Thyroid gland (tissue), 4 donors: Measurements from ENCODE around the gene ALAS2. TPM values are rescaled to one million over a fixed set of nuclear protein-coding genes. Genes with fewer than 3 reads are reported as not detected.

Experiments
- DNase-seq, 2 donors: peaks; one replicate each; pipeline ENCODE4 v3.0.0-alpha.2; 2019
- H3K27ac ChIP-seq, 3 donors: fragments of 200-600 bp; sonication (generic); 1 replicate in 2 of 3; 2 replicates in 1 of 3; pipeline ENCODE4 v1.5.1; 2016 to 2019; ENCODE audit warnings: mild to moderate bottlenecking in 1 of 3, moderate library complexity in 1 of 3
- H3K27me3 ChIP-seq: fragments of 200-600 bp; sonication (generic); one replicate; pipeline ENCODE4 v1.5.1; 2019
- H3K36me3 ChIP-seq, 2 donors: fragments of 200-600 bp; sonication (generic); one replicate each; pipeline ENCODE4 v1.5.1; 2016 to 2019
- H3K4me1 ChIP-seq, 2 donors: fragments of 200-600 bp; sonication (generic); one replicate each; pipeline ENCODE4 v1.5.1; 2017 to 2019
- H3K4me3 ChIP-seq, 3 donors: fragments of 200-600 bp; sonication (generic); replicated peaks in 1 of 3; 1 replicate in 2 of 3; 2 replicates in 1 of 3; pipeline ENCODE4 v1.5.1; 2016; ENCODE audit warnings: mild to moderate bottlenecking in 1 of 3
- H3K9me3 ChIP-seq: fragments of 200-600 bp; sonication (generic); one replicate; pipeline ENCODE4 v1.5.1; 2017
- POLR2A ChIP-seq, 2 donors: fragments of 450-650 bp; IDR thresholded peaks; one replicate each; pipeline ENCODE4 v1.6.1; 2017; ENCODE audit warnings: antibody characterized with exemption in 2 of 2, mild to moderate bottlenecking in 2 of 2, moderate library complexity in 1 of 2
- WGBS, 2 donors: methylation state at CpG; one replicate each; pipeline ENCODE4 v1.1.5; 2017; 5-methylcytosine and 5-hydroxymethylcytosine counted together
- intact Hi-C: fragments of 100-400 bp; cut with DNase I; formaldehyde crosslinking; loops from one replicate; pipeline ENCODE4 v1.15.1; 2023
- total RNA-seq, 4 donors: library from RNA; depleted of rRNA; stranded (reverse); fragments of >200 nt; gene quantifications; one replicate each; pipeline ENCODE4 v1.2.3, GENCODE V29; 2016
- TF ChIP-seq, protein P1 (sequence below), 6 experiments: fragments of 200-600 bp in 3 of 6; fragments of 450-650 bp in 3 of 6; sonication (generic) in 3 of 6; IDR thresholded peaks; one replicate each; pipeline ENCODE4 v1.5.1; 2016 to 2019; ENCODE audit warnings: antibody characterized with exemption in 6 of 6, mild to moderate bottlenecking in 2 of 6, inconsistent platforms in 1 of 6, moderate library complexity in 1 of 6

Gene ALAS2
- total RNA-seq, 4 donors from 2014 or later, result not detected

DNA sequence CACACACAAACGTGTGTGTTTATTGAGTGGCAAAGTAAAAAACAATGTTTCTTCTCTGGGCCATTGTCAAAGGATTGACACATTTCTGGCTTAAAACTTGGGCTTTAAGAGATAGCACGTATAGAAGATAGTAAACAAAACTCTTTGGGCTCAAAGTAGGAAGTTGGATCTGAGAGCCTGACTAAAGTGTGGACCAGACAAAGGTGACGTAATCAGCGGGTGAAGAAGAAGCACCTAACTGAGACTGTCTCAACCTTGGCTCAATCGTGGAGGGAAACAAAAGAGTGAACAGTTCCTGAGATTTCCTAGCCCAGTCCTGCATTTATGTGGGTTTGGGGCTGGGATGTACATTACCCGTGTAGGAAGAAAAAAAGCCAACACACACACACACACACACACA, 50.4 kb downstream of the ALAS2 start:
- intact Hi-C loops, result no loop called here
- no peak for DNase-seq
- no peak overlapping the region for H3K27ac ChIP-seq
- no peaks in the 10 kb centered on the region for H3K9me3 ChIP-seq
- H3K36me3 ChIP-seq, result no peaks in the 10 kb centered on the region
- H3K27me3 ChIP-seq, result no peaks in the 10 kb centered on the region
- TF ChIP-seq, protein P1, sequence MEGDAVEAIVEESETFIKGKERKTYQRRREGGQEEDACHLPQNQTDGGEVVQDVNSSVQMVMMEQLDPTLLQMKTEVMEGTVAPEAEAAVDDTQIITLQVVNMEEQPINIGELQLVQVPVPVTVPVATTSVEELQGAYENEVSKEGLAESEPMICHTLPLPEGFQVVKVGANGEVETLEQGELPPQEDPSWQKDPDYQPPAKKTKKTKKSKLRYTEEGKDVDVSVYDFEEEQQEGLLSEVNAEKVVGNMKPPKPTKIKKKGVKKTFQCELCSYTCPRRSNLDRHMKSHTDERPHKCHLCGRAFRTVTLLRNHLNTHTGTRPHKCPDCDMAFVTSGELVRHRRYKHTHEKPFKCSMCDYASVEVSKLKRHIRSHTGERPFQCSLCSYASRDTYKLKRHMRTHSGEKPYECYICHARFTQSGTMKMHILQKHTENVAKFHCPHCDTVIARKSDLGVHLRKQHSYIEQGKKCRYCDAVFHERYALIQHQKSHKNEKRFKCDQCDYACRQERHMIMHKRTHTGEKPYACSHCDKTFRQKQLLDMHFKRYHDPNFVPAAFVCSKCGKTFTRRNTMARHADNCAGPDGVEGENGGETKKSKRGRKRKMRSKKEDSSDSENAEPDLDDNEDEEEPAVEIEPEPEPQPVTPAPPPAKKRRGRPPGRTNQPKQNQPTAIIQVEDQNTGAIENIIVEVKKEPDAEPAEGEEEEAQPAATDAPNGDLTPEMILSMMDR (IDR thresholded peaks at IDR 0.05), result no peak
- TF ChIP-seq POLR2A (IDR thresholded peaks at IDR 0.05), result no peak
- H3K4me1 ChIP-seq, result no peaks in the 10 kb centered on the region
- WGBS, 2 donors, result 76 to 80% methylated on average over 6 of the region's 6 CpGs
- H3K4me3 ChIP-seq, result no peak overlapping the region

DNA sequence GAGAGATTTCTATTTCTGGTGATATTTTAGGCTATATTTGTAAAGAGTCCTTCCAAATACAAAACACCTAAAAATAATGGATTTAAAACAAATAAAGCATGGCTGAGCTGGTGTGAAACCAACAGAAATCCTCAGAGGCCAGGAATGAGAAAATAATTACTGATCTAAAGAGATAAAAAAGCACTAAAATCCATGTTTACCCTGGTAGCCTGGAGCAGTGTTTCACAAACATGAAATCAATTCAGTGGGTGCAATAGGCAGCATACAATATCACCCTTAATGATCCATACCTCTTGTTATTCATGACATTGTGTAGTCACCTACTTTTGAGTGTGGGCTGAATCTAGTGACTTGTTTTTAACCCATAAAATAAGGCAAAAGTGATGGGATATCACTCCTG, 51.3 kb downstream of the ALAS2 start:
- DNase-seq, result no peak
- Histone ChIP-seq H3K27ac (no peak overlapping the region), H3K4me1 (no peaks in the 10 kb centered on the region), H3K36me3 (no peaks in the 10 kb centered on the region), H3K27me3 (no peaks in the 10 kb centered on the region), H3K4me3 (no peak overlapping the region), H3K9me3 (no peaks in the 10 kb centered on the region)
- TF ChIP-seq, protein P1 (IDR thresholded peaks at IDR 0.05), result no peak
- no peak for TF ChIP-seq POLR2A (IDR thresholded peaks at IDR 0.05)
- intact Hi-C loops, result no loop called here

DNA sequence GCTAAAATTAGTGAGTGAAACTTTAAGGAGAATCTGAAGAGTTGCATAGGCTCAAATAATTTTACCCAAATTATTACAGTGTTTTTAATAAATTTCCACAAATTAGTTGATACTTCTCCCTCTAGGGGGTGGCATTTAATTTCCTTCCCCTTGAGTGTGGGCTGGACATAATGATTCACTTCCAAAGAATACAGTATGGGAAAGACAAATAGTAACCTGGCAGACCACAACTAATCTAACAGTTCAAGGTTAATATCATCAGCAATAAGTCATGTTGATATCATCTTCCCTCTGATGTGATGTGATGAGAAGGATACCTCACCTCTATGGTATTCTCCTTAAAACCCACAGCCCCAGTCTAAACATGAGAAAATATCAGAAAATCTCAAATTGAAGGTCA, 52.3 kb downstream of the ALAS2 start:
- no peaks in the 10 kb centered on the region for H3K27me3 ChIP-seq
- TF ChIP-seq, protein P1 (IDR thresholded peaks at IDR 0.05), result no peak
- TF ChIP-seq POLR2A (IDR thresholded peaks at IDR 0.05), result no peak
- DNase-seq, result no peak
- no peaks in the 10 kb centered on the region for H3K9me3 ChIP-seq
- no peaks in the 10 kb centered on the region for H3K4me1 ChIP-seq
- no peak overlapping the region for H3K4me3 ChIP-seq
- H3K36me3 ChIP-seq, result no peaks in the 10 kb centered on the region
- no peak overlapping the region for H3K27ac ChIP-seq
- intact Hi-C loops, result no loop called here

DNA sequence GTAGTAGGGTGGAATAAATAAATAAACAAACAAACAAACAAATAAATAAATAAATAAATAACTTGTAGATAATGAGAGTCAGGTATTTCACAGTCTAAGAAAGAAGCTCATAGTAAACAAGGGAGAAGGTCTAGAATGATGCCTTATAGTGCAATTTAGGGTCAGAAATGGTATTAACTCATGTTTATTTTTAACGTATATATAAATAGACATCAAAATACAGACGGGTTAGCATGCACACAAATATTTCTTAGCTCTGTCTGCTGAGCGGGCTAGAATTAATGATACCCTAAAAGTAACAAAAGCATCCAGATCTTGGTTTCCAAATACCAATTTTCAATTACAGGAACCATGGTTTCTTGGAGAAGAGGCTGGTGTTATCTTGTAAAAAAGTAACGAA, 53.4 kb downstream of the ALAS2 start:
- H3K36me3 ChIP-seq, result no peaks in the 10 kb centered on the region
- H3K4me1 ChIP-seq, result no peaks in the 10 kb centered on the region
- no peak for DNase-seq
- WGBS, 2 donors, result 86 to 90% methylated on average over 4 of the region's 4 CpGs
- intact Hi-C loops, result no loop called here
- H3K27ac ChIP-seq, result no peak overlapping the region
- no peaks in the 10 kb centered on the region for H3K9me3 ChIP-seq
- no peaks in the 10 kb centered on the region for H3K27me3 ChIP-seq
- H3K4me3 ChIP-seq, result no peak overlapping the region
- no peak for TF ChIP-seq POLR2A (IDR thresholded peaks at IDR 0.05)
- TF ChIP-seq, protein P1 (IDR thresholded peaks at IDR 0.05), result no peak

DNA sequence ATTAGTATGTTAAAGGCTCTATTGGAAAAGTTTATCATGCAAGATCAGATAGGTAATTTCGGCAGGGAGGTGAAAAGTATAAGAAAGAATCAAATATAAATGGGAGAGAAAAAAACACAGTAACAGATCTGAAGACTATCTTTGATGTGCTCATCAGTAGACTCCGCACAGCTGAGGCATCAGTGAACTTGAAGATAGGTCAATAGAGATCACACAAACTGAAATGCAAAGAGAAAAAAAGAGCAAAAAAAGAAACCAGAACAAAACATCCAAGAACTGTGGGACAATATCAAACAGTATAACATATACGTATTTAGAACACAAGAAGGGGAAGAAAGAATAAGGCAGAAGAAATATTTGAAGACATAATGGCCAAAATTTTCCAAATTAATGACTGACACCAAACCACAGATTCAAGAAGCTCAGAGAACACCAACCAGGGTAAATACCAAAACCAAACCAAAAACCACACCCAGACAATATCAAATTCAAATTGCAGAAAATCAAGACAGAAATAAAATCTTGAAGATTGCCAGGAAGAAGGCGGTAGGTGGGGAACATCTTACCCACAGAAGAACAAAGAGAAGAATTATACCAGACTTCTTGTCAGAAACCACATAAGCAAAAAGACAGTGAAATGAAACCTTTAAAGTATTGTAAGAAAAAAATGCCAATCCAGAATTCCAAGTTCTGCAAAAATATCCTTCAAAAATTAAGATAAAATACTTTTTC, 65.8 kb downstream of the ALAS2 start:
- WGBS, 2 donors, result 85 to 86% methylated on average over 4 of the region's 4 CpGs
- intact Hi-C loops, result no loop called here
- Histone ChIP-seq H3K4me1 (no peaks in the 10 kb centered on the region), H3K27ac (no peak overlapping the region), H3K9me3 (no peaks in the 10 kb centered on the region), H3K27me3 (no peaks in the 10 kb centered on the region), H3K4me3 (no peak overlapping the region), H3K36me3 (no peaks in the 10 kb centered on the region)
- DNase-seq, result no peak
- TF ChIP-seq, protein P1 (IDR thresholded peaks at IDR 0.05), result no peak
- no peak for TF ChIP-seq POLR2A (IDR thresholded peaks at IDR 0.05)
